ENCODE data around the gene NR2F2.

Gene NR2F2

DNA sequence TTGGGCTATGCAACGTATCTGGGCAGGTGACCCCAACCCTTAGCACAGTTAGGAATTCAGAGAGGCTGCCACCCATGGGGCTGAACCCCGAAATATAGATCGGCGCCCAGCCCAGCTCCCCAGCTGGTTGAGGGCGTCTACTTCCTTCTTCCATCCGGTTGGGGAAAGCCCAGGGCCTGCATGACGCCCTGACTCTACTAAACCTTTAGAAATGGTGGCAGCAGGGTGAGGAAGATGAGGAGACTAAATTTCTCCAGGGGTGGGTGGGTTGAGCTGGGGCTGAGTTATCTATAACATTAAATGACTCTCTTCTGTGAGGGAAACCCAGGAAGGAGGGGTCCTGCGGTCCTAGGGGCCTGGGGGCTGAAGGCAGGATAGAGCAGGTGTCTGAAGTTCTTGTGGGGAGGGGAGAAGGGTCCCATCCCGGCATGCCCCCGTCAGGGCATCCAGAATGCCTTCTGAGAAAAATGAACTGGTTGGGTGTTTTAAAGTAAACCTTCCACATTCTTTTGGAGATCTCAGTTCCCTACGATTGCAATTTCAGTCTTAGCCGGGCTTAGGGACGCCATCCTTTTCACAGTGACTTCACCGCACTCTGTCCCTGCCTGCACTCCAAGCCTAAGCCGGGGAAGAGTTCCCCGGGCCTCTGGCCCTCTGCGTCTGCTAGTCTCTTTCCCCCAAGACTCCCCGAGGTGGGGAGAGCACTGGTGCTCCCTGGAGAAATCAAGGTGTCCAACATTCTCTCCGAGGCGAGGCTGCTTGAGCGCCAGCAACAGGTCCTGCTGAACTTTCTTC, 28.5 kb downstream of the NR2F2 start:
- no peak overlapping the region for H3K23ac ChIP-seq (ENCODE audit: low read depth, low read length, poor library complexity)
- no peak overlapping the region for H3K4ac ChIP-seq (ENCODE audit: low read length)
- no peaks in the 10 kb centered on the region for H3K36me3 ChIP-seq (replicated peaks in 1 of 2; ENCODE audit: control insufficient read depth in 2 of 2, insufficient read depth in 2 of 2, low read length in 2 of 2)
- H2BK5ac ChIP-seq (ENCODE audit: low read length) = no peak overlapping the region
- no peak overlapping the region for H2AK5ac ChIP-seq (ENCODE audit: low read depth, low read length)
- H3K18ac ChIP-seq (ENCODE audit: low read length) = peak overlapping the region; percentile 33
- peak overlapping the region in 1 of 2 donors; percentile 52 for H3K4me3 ChIP-seq (ENCODE audit: low read length in 2 of 2)
- no peak for DNase-seq (ENCODE audit: low spot score)
- H3K4me2 ChIP-seq (ENCODE audit: insufficient read depth, low read length, poor library complexity, severe bottlenecking) = peak overlapping the region; percentile 93
- H3K9me3 ChIP-seq (replicated peaks in 1 of 2; ENCODE audit: control insufficient read depth in 2 of 2, insufficient read depth in 1 of 2, low read depth in 1 of 2, low read length in 2 of 2) = no peaks in the 10 kb centered on the region
- H4K91ac ChIP-seq (ENCODE audit: low read depth, low read length, poor library complexity) = no peak overlapping the region
- no peak overlapping the region for H3K14ac ChIP-seq (ENCODE audit: low read length)
- H3K9ac ChIP-seq (ENCODE audit: low read depth, low read length, poor library complexity) = no peak overlapping the region
- H3K27ac ChIP-seq (replicated peaks; ENCODE audit: low read length) = no peak overlapping the region
- peak overlapping the region; percentile 95 for H2AFZ ChIP-seq (ENCODE audit: low read length)
- peaks cover 29 to 34% of the 10 kb centered on the region in 2 donors for H3K4me1 ChIP-seq (ENCODE audit: control insufficient read depth in 2 of 2, insufficient read depth in 1 of 2, low read depth in 1 of 2, low read length in 2 of 2)
- peaks cover 7 to 56% (median 38%) of the 10 kb centered on the region in 3 experiments for H3K27me3 ChIP-seq (ENCODE audit: control insufficient read depth in 3 of 3, insufficient read depth in 3 of 3, low read depth in 1 of 3, low read length in 3 of 3)
- no peak overlapping the region for H2BK12ac ChIP-seq (ENCODE audit: low read length)
- no peaks in the 10 kb centered on the region for H3K79me1 ChIP-seq (ENCODE audit: low read depth, low read length)
- no CpG with 5 or more reads among the region's 21 CpGs for WGBS, 2 donors (ENCODE audit: extremely low coverage in 2 of 2, insufficient read length in 2 of 2, insufficient replicate concordance in 1 of 2)
- H4K8ac ChIP-seq (ENCODE audit: low read depth, low read length) = no peak overlapping the region
- no peak overlapping the region for H2BK15ac ChIP-seq (ENCODE audit: low read length)
- H2BK120ac ChIP-seq (ENCODE audit: low read depth, low read length) = no peak overlapping the region

DNA sequence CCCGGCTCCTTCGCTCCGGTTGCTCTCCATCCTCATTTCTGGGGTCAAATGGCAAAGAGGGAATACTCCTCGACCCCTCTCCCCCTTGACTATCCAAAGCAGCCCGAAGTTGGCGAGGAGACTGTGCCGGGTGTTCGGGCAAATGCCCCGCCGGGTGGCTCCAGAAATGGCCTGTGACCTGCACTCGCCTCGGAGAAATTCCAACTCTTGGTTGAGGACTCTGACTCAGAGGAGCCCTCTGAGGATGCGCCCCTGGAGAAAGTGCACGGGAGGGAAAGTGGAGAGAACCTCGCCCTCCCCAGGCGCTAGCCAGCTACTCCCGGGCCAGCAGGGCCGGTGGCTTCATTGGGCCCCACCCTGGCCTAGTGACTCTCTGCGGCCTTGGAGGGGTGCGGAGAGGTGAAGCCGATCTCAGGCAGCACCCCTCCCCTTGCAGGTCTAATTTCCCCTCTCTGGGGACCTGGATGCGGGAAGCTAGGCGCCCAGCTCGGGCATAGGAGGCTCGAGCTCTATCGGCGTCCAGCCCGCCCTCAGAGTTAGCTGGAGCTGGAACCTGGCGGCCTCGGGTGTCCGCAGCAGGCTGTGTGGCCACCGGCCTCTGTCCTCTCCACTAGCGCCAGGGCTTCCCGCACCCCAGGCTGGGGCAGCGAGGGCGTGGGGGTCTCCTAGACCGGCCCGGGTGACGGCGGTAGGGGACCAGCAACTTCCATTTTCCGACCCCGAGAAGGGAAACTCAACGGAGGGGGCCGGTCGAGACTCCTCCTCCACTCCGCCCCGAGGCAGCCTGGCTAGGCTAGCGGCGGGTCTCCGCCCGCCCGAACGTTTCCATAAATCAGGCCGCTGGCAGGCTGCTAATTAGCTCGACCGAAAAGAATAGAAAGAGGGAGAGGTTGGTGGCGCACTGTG, 29.4 kb downstream of the NR2F2 start:
- Histone ChIP-seq H3K4me3 (ENCODE audit: low read length in 2 of 2) (peak overlapping the region; percentile 52 to 79), H2BK120ac (ENCODE audit: low read depth, low read length) (peak overlapping the region; percentile 68), H2BK5ac (ENCODE audit: low read length) (no peak overlapping the region), H3K4me1 (ENCODE audit: control insufficient read depth in 2 of 2, insufficient read depth in 1 of 2, low read depth in 1 of 2, low read length in 2 of 2) (peaks cover 29 to 33% of the 10 kb centered on the region in 2 donors), H3K36me3 (replicated peaks in 1 of 2; ENCODE audit: control insufficient read depth in 2 of 2, insufficient read depth in 2 of 2, low read length in 2 of 2) (no peaks in the 10 kb centered on the region), H2AFZ (ENCODE audit: low read length) (peak overlapping the region; percentile 95), H2BK15ac (ENCODE audit: low read length) (peak overlapping the region; percentile 87), H3K9ac (ENCODE audit: low read depth, low read length, poor library complexity) (peak overlapping the region; percentile 86), H3K9me3 (replicated peaks in 1 of 2; ENCODE audit: control insufficient read depth in 2 of 2, insufficient read depth in 1 of 2, low read depth in 1 of 2, low read length in 2 of 2) (no peaks in the 10 kb centered on the region), H3K14ac (ENCODE audit: low read length) (no peak overlapping the region), H3K4me2 (ENCODE audit: insufficient read depth, low read length, poor library complexity, severe bottlenecking) (peak overlapping the region; percentile 93), H3K79me1 (ENCODE audit: low read depth, low read length) (no peaks in the 10 kb centered on the region), H3K23ac (ENCODE audit: low read depth, low read length, poor library complexity) (peak overlapping the region; percentile 75), H3K18ac (ENCODE audit: low read length) (peak overlapping the region; percentile 95), H2AK5ac (ENCODE audit: low read depth, low read length) (peak overlapping the region; percentile 64), H3K4ac (ENCODE audit: low read length) (no peak overlapping the region), H2BK12ac (ENCODE audit: low read length) (no peak overlapping the region), H3K27ac (replicated peaks; ENCODE audit: low read length) (peak overlapping the region; percentile 67), H3K27me3 (ENCODE audit: control insufficient read depth in 3 of 3, insufficient read depth in 3 of 3, low read depth in 1 of 3, low read length in 3 of 3) (peaks cover 5 to 63% (median 39%) of the 10 kb centered on the region in 3 experiments), H4K8ac (ENCODE audit: low read depth, low read length) (no peak overlapping the region), H4K91ac (ENCODE audit: low read depth, low read length, poor library complexity) (no peak overlapping the region)
- WGBS, 2 donors (ENCODE audit: extremely low coverage in 2 of 2, insufficient read length in 2 of 2, insufficient replicate concordance in 1 of 2) = no CpG with 5 or more reads among the region's 57 CpGs
- no peak for DNase-seq (ENCODE audit: low spot score)

DNA sequence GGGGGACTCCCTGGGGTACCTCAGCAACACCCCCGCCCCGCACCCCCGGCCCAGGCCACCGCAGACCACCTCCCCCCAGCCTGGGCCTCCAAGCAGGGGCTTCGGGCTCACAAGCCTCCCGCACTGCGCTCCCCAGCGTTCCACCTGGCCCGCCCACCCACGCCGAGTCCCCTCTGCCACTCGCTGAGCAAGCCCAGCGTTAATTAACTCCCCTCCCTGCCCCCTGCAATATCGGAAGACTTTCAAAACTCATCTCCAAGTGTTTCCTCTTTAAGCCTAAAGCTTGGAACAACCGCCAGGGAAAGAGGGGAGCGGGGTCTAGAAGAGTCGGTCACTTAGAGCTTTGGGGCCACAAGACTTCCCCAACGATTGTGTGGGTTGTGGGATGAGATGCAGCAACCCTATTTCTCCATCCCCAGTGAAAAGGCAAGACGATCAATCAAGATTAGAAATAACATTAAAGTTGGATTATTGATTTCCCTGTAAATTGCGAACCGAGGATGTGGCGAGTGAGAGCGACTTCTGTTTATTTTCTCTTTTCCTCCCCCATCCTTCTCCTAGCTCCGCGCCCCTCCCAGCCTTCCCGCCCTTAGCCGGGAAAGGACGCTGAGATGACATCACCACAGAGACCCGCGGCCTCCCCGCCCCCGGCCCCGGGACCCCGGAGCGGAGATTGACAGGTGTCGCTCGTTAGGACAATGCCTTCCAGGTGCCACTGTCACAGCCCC, 30.2 kb downstream of the NR2F2 start:
- H3K9me3 ChIP-seq (replicated peaks in 1 of 2; ENCODE audit: control insufficient read depth in 2 of 2, insufficient read depth in 1 of 2, low read depth in 1 of 2, low read length in 2 of 2) = no peaks in the 10 kb centered on the region
- H2BK5ac ChIP-seq (ENCODE audit: low read length) = no peak overlapping the region
- no peaks in the 10 kb centered on the region for H3K36me3 ChIP-seq (replicated peaks in 1 of 2; ENCODE audit: control insufficient read depth in 2 of 2, insufficient read depth in 2 of 2, low read length in 2 of 2)
- DNase-seq (ENCODE audit: low spot score) = peak; percentile 69
- peak overlapping the region; percentile 90 for H3K18ac ChIP-seq (ENCODE audit: low read length)
- H3K79me1 ChIP-seq (ENCODE audit: low read depth, low read length) = no peaks in the 10 kb centered on the region
- H3K4me3 ChIP-seq (ENCODE audit: low read length in 2 of 2) = peak overlapping the region; percentile 52 to 75
- no peak overlapping the region for H2BK120ac ChIP-seq (ENCODE audit: low read depth, low read length)
- no peak overlapping the region for H4K91ac ChIP-seq (ENCODE audit: low read depth, low read length, poor library complexity)
- H3K27ac ChIP-seq (replicated peaks; ENCODE audit: low read length) = peak overlapping the region; percentile 69
- H3K4ac ChIP-seq (ENCODE audit: low read length) = no peak overlapping the region
- no CpG with 5 or more reads among the region's 37 CpGs for WGBS, 2 donors (ENCODE audit: extremely low coverage in 2 of 2, insufficient read length in 2 of 2, insufficient replicate concordance in 1 of 2)
- H3K4me1 ChIP-seq (ENCODE audit: control insufficient read depth in 2 of 2, insufficient read depth in 1 of 2, low read depth in 1 of 2, low read length in 2 of 2) = peaks cover 29% of the 10 kb centered on the region in 2 donors
- peak overlapping the region; percentile 32 for H3K9ac ChIP-seq (ENCODE audit: low read depth, low read length, poor library complexity)
- peak overlapping the region; percentile 93 for H3K4me2 ChIP-seq (ENCODE audit: insufficient read depth, low read length, poor library complexity, severe bottlenecking)
- H2AFZ ChIP-seq (ENCODE audit: low read length) = peak overlapping the region; percentile 95
- H3K23ac ChIP-seq (ENCODE audit: low read depth, low read length, poor library complexity) = no peak overlapping the region
- H4K8ac ChIP-seq (ENCODE audit: low read depth, low read length) = no peak overlapping the region
- no peak overlapping the region for H2BK12ac ChIP-seq (ENCODE audit: low read length)
- no peak overlapping the region for H2AK5ac ChIP-seq (ENCODE audit: low read depth, low read length)
- peak overlapping the region; percentile 51 for H2BK15ac ChIP-seq (ENCODE audit: low read length)
- H3K27me3 ChIP-seq (ENCODE audit: control insufficient read depth in 3 of 3, insufficient read depth in 3 of 3, low read depth in 1 of 3, low read length in 3 of 3) = peaks cover 5 to 67% (median 39%) of the 10 kb centered on the region in 3 experiments
- no peak overlapping the region for H3K14ac ChIP-seq (ENCODE audit: low read length)
